ENCODE results near the gene TMEM132D.

TMEM132D gene

GRCh38 chr12:129723260-129723659 lies 180.6 kb downstream of the TMEM132D start:
- DNase-seq (ENCODE audit: low read depth): no peak

- no peak for DNase-seq (ENCODE audit: low read depth)
Observed at GRCh38 chr12:129720618-129721017, 183.2 kb downstream of the TMEM132D start.

DNA sequence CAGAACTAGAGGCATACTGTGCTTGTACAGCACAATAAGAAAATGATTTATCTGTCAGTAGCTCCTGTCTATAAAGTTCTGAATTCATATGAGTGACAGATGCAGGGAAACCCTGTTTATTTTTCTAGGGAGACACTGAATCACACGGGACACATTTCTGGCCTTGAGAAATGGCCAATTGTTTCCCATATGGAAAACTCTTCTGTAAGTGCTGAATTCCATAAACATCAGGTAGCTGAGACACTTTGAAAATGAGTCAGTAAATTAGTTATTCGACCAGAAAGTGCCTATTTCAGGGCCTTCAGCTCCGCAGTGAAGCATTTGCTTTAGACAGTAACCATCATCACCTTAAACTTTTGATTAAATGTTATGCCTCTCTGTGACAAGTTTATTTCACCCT lies 184.4 kb downstream of the TMEM132D start:
- DNase-seq (ENCODE audit: low read depth): no peak

GRCh38 chr12:129717438-129717837 lies 186.4 kb downstream of the TMEM132D start:
- no peak for DNase-seq (ENCODE audit: low read depth)

- no peak for DNase-seq (ENCODE audit: low read depth)
Observed at GRCh38 chr12:129716825-129717224, 187.0 kb downstream of the TMEM132D start.

DNA sequence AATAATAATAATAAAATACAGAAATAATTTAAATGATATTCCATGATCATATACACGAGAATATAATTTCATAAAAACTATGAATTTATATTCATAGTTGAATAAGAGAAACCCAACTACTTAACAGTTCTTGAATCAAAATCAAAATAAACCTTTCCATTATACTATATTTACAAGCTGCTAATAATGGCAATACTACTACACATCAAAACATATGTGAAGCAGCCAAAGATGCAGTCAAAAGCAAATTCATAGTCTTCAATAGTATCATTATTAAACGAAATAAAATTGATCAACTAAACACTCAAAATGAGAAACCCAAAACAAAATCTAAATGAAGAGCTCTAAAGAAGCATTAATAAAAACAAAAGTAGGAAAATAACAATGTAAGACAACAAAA lies 197.1 kb downstream of the TMEM132D start:
- no peak for DNase-seq (ENCODE audit: low read depth)

DNA sequence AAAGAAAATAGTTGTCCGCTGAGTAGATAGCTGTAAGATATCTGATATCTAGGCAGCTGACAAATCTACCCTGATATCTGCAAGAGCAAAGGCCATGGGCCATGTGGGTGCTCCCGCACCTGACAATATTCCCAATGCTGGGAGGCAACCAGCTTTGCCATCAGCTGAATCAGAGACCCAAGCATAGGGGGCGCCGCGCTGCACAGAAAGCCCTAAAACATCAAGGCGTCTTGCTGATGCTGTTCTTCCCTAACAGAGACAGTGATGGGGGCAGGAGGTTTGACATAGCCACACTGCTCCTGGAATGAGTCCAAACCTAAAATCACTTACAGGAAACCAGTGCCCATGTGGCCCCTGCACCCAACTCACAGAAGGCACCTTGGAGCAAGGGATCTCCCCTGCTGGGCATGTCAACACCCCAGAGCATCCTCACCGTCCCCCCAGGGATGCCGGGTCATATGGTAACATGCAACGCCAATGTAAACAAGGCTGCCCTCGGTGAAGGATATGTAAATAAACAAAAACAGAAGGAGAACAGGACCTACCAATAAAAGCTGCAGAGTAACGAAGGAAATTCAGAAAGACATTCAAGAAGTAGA lies 199.5 kb downstream of the TMEM132D start:
- DNase-seq (ENCODE audit: low read depth): no peak

DNA sequence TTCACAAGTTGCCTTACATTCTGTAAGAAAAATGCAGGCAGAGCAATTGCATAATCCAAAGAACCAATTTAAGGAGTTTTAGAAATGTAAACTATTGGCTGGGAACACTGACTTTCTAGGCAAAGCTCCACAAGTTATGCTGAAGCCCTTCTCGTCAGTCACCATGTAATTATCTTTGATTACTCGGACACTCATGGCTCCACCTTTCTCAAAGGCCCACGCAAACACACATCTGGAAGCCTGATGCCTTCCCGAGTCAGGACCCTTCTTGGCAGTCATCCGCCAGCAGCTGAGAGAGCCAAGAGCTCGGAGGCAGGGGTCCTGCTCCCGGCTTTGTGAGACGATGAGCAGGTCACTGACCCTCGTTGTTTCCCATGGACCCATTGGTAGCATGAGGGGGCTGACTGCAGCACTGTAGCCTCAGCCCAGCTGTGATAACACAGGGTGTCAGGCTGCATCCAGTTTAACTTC lies 202.2 kb downstream of the TMEM132D start:
- no peak for DNase-seq (ENCODE audit: low read depth)

- no peak for DNase-seq (ENCODE audit: low read depth)
Observed at GRCh38 chr12:129700036-129700435, 203.8 kb downstream of the TMEM132D start.

GRCh38 chr12:129696926-129697325 lies 206.9 kb downstream of the TMEM132D start:
- no peak for DNase-seq (ENCODE audit: low read depth)

DNA sequence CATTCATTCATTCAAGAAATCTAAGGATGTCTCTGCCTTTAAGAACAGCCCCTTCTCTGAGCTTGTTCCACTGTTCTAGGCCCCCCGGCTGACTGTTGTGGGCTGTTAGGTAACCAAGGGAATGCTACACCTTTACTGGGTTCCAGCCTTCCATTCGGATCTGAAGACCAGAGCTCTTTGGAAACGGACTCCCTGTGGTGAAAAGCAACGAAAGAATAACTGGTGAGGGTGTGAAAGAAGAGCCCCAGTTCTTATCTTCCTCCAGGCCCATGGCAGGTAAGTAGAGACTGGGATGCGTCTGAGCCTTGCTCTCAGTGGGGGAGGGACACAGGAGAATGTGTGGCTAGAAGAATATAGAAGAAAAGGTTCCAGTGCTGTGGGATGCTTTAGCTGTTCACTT lies 207.4 kb downstream of the TMEM132D start:
- no peak for DNase-seq (ENCODE audit: low read depth)

DNA sequence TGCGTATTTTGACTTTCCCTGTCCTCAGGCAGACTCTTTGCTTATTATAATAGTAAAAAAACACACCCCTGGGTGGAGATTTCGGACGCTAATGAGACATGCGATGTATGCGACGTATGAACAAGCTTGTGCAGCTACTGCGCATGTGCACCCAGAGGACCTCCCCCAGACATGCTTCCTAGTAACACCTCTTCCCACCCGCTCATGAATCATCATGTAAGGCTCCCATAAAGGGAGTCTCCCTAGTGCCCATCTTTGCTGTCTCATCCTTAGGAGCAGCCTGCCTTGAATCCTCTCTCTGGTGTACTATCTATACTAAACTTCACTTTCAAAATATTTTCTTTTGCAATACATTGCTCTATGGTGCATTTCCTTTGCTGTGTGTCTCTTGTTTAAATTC lies 210.1 kb downstream of the TMEM132D start:
- no peak for DNase-seq (ENCODE audit: low read depth)

- no peak for DNase-seq (ENCODE audit: low read depth)
Observed at GRCh38 chr12:129687731-129688130, 216.1 kb downstream of the TMEM132D start.

- DNase-seq (ENCODE audit: low read depth): no peak
Observed at GRCh38 chr12:129681830-129682229, 222.0 kb downstream of the TMEM132D start.

DNA sequence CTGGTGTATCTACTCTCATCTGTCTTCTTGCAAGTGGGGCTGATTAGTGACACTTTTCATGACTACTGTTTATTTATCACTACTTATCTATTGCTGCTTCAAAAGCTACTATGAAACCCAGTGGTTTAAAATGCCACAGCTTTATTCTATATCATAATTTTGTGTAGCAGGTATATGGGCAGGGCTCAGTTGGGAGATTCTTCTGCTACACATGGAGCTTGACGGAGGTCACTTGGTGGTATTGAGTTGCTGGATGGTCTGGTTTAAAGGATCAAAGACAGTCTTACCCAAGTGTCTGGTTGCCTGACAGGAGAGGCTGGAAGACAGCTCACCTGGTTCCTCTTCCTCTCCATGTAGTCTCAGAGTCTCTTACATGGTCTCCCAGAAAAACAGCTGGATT lies 222.7 kb downstream of the TMEM132D start:
- DNase-seq (ENCODE audit: low read depth): no peak

GRCh38 chr12:129676411-129676810 lies 227.4 kb downstream of the TMEM132D start:
- DNase-seq (ENCODE audit: low read depth): no peak

- no peak for DNase-seq (ENCODE audit: low read depth)
Observed at GRCh38 chr12:129675947-129676346, 227.9 kb downstream of the TMEM132D start.

- no peak for DNase-seq (ENCODE audit: low read depth)
Observed at GRCh38 chr12:129675496-129675895, 228.3 kb downstream of the TMEM132D start.

- DNase-seq (ENCODE audit: low read depth): no peak
Observed at GRCh38 chr12:129673806-129674205, 230.0 kb downstream of the TMEM132D start.

DNA sequence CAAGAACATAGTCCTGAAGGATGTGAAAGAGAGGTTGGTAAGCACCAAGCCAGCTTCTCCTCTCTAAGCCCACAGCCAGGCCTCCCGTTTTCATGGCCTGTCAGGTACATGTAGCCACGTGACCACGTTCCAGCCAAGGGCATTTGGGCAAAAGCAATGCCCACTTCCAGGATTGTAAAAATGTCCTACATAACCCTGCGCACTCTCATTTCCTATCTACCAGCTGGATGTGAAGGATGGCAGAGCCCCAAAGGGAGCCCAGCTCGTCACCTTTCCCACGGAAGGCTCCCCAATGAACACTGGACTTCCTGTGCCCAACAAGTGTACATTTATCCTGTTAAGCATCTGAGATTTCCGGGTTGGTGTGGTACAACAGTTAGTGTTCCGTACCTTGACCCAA lies 231.7 kb downstream of the TMEM132D start:
- DNase-seq (ENCODE audit: low read depth): no peak

GRCh38 chr12:129670256-129670920 lies 233.4 kb downstream of the TMEM132D start:
- no peak for DNase-seq (ENCODE audit: low read depth)

DNA sequence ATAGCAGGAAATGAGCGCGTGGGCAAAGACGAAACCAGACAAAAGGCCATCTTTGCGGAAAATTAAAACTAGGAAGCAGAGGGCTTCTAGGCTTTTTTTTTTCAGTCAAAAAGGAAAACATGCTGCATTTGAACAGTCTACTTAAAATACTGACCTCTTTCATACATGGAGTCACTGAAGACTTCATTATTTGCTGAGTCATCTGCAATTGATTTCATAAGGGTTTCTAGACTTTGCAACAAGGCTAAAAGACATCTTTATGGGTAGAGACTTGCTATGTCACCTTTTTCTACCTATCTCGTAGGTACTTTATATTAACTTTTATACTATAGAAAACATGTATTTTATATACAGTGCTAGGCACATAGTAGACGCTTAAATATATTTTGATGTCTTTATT lies 238.4 kb downstream of the TMEM132D start:
- no peak for DNase-seq (ENCODE audit: low read depth)

- no peak for DNase-seq (ENCODE audit: low read depth)
Observed at GRCh38 chr12:129662234-129662633, 241.6 kb downstream of the TMEM132D start.

- DNase-seq (ENCODE audit: low read depth): no peak
Observed at GRCh38 chr12:129660946-129661345, 242.9 kb downstream of the TMEM132D start.
